NCI-H82 (cell line): ENCODE measurements around the gene ANKRD6.

Experiments used
- DNase-seq: peaks from one replicate; lab custom pipeline; 2025; lab: John Stamatoyannopoulos, UW

ANKRD6 gene

DNA sequence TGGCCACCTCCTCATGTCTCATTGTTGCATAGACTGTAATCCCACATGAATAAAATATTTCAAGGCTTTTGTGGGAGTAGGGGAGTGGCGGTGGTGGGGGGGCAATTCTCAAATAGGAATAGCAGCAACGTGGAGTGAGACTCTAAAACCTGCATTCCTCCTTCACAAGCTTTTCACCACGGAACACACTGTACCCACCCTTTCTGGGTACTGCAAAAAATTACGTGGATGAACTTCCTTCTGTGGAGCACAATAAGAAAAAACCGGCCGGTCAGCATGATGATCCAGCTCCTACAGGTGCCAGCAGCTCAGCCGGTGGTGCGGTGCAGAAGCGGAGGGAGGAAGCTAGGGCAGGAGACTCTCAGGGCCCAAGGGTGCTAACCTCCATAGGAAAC, 19.9 kb upstream of the ANKRD6 start:
- DNase-seq = no peak

DNA sequence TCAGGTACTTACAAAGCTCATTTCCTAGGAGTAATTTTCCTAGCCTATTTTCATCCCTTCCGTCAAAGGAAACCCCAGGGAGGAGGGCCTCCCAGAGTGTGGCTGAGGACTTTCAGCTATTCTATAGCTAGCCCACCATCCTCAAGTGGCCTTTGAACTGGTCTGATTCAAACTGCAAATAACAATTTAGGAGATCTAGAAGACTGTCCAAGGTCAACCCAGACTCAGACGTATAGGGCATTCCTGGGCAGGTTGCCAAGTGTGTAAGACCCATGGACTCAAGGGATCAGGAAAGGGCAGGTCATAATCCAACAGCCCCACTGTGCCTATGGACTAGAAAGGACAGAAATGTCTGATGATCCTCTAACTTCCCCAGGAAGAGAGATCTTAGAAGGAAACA, 18.7 kb upstream of the ANKRD6 start:
- DNase-seq = peak; percentile 9

DNA sequence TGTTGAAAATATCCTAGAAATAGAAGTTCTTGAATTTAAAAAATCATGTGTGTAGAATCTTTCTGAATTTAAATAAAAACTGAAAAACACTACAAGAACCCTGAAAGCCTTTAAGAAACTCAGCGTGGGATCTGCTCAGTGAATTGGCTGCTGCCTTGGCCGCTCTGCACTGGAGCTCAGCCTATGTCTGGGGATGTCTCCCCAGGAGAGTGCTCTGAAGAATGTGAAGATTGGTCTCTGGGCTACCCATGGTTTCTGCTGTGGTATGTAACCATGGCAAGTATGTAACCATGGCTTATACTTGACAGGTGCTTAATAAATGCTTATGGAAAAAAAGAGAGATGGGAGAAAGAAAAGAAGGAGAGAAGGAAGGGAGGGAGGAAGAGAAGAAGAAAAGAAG, 17.8 kb upstream of the ANKRD6 start:
- no peak for DNase-seq

DNA sequence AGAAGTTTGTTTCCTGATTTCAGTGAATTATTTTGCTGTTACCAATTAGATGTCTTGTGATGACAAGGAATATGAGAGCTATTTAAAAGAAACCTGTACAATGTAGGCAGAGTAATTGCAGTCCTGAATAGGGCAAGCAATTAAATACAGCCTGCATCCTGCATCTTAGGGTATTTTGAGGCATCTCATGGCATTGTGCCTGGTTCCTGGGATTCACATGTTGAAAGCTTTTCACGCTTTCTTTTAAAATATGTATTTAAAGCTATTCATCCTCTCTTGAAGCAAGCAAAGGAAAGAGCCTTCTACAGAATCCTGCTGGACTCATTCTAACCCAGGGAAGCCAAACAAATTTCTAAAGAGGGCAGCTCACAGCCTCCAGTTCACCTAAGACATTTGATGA, 16.2 kb upstream of the ANKRD6 start:
- DNase-seq = no peak

DNA sequence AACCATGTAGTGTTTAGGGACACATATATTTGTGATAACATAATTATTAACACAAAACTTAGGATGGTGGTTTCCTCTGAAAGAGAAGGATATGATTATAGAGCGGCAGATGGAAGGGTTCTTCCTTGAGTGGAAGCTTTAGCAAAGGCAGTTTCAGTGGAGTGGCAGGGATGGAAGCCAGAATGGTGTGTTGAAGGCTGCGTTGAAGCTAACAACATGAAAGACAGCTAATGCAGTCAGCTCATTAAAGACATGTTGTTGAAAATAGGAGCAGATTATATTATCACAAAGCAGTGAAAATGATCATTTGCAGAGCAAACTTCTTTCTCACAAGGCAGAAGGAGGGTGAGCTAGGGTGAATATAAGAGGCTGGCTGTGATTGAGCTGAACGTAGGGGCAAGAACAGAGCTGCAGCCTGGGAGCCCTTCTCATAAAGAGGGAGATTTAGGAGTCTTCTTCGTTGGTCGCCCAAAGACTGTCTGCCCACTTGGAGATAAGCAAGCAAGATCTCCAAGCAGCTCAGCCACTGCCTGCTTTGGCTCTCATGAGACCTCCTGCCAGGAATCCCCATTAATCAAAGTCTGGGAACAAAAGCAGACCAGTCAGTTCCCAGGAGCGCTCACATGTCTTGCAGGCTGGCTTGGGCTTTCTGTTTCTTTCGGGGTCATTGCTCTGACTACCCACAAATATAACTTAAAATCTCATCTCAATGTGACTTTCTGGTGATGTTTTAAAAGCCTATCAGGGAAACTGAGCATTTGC, 2.6 kb upstream of the ANKRD6 start:
- peak; percentile 32 for DNase-seq

DNA sequence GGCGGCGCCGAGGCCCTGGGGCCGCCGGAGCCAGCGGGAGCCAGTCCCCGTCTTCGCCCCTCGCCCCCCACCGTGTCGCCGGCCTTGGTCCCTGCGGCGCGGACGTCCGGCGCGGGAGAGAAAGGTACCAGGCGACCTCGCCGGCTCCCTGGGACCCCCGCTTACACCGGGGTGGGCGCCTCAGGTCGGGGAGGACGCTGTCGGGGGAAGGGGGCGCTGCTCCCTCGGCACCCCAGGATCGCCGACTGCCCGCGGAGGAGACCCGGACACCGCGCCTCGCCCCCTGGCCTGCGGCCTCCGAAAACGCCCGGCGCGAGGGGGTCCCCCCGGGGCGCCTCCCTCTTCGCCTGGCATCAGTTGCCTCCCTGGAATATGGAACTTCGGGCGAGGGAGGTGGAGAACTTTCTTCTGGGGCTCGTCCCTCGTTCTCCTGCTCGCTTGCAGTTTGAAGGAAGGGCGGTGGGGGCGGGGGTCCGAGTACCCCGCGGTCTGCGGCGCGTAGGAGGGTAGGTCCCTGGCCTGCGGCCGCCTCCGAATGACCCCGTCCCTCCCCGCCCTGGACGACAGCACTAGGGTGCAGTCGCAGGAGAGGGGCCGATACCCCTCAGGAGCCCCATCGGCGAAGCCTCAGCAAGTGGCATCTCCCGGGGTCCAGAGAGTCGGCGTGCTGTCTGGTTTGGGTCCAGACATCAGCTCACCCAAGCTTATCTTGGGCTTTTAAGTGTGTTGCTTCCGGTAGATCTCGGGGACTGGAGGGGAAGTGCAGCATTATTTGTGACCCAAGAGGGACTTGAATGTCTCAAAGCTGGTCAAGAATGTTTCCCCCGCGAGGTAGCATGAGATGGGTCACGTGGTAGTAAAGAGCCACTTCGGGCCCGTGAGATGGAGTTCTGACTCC, 549 bp downstream of the ANKRD6 start:
- DNase-seq = peak; percentile 53

DNA sequence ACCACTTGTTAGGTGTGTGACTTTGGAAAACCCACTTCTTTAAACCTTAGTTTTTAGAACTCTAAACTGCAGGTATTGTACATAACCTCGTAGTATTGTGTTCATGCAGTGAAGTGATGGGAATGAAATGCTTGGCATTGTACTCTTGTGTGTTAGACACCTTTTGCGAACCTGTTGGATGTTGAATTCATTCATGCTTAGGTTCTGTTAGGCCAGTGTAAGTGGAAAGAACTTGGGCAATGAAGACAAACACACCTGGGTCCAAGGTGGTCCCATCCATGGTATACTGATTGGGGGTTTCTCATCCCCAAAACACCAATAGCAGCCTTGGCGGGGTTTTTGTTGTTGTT, 1.2 kb downstream of the ANKRD6 start:
- DNase-seq = no peak

DNA sequence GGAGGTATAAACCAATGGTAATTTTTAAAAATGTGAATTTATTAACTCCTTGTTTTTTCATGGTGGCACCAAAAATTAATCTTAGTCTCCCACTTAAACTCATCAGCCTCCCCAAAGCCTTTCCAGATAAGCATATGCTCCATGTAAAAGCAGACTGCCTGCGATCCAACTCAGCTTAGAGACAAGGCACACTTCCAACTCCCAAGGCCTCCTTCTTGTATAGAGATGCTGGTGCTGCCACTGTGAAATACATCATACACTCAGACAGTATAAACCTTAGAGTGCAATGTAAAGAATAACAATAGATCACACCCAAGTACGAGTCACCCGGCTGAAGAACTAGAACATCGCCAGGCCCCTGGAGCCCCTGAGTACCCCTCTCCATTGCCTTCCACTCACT, 2.0 kb downstream of the ANKRD6 start:
- peak; percentile 13 for DNase-seq

DNA sequence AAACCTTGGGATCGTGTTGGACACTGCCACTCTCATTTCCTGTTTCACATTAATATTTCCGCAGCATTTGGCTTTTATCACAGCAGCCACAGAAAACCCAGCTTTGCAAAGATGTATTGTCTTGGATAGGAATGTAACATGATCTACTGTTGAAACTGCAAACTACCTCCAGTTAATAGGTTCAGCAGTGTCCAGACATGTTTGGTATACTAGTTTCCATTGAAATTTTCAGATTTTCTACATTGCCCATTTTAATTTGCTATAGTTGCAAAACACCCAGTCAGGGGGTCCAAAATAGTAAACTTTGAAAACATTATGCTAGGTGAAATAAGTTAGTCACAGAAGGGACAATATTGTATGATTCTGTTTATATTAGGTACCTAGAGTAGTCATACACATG, 3.3 kb downstream of the ANKRD6 start:
- no peak for DNase-seq

DNA sequence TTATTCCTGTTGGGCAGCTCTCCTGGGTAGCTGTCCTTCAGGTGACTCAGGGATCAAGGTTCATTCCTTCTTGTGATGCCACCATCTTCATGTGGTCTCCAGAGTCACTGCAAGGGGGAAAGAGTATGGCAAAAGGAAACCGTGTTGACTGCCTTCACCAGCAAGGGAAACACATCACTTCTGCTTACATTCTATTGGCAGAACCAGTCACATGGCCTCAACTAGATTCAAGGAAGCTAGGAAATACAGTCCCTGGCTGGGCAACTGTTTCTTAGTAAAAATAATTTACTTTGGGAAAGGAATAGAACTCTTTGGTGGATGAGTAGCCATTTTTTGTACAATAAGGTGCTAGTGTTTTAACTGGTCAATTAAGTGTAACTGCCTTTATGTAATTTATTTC, 5.3 kb downstream of the ANKRD6 start:
- no peak for DNase-seq

DNA sequence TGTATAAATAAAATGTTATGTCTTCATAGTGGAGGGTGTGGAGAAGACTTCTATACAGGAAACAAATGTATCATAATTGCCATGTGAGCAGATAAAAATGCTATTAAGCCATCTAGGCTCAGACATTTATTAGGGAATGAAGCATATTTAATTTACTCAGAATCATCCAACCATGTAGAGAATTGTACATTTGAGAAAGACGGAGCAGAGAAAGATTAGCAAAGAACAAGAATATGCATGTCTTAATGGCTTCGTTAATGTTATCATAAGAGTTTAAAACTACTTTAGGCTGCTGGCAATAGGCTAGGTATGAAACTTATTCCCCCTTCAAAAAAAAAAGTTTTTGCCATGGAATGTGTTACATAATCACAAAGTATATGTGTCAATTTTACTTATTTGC, 6.1 kb downstream of the ANKRD6 start:
- no peak for DNase-seq

DNA sequence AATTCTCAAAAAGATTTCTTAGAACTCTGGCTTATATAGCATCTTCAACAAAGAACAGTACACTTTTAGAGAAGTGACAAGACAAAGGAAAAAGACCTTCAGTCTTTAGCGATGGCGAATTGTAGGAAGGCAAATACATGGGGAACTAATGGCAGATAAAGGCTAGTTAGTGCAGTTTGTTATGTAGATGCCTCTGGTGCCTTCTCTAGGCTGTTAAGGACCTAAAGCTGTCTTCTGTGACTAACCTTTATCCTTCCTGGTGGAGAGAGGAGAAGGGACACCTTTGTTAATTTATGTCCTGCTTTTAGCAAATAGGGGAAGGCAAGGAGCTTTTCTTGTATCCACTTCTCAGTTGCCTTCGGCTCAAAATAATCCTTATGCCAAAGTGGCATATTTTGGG, 7.2 kb downstream of the ANKRD6 start:
- DNase-seq = no peak

DNA sequence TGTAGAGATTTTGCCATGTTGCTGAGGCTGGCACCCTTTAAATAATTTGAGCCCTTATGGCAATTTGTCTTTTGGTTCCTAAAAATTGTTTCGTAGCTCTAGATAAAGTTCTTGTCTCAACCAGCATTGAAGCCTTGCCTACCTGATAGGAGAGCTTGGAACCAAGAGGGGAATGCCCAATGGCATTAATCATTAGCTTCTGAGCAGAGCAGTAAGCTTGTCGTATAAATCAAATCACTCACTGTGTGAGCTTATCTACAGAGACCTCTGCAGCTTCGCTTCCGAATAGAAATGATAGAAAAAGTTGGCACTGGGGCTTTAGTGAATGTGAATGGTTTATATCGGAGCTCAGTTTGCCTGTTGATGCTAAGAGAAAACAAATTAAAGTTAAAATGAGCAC, 10.7 kb downstream of the ANKRD6 start:
- peak; percentile 61 for DNase-seq

DNA sequence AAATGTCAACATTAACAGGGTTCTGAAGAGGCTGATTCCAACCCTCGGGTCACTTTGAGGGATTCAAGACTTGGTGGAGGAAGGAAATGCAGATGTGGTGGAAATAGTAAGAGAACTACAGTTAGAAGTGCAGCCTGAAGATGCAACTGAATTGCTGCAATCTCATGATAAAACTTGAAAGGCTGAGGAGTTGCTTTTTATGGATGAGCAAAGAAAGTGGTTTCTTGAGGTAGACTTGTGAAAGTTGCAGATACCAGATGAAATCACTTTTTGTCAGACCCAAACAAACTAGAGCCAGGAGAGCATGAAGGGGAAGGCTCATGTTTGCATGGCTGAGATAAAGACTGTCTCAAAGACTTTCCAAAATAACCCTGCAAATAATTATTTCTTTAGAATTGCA, 16.2 kb downstream of the ANKRD6 start:
- no peak for DNase-seq

DNA sequence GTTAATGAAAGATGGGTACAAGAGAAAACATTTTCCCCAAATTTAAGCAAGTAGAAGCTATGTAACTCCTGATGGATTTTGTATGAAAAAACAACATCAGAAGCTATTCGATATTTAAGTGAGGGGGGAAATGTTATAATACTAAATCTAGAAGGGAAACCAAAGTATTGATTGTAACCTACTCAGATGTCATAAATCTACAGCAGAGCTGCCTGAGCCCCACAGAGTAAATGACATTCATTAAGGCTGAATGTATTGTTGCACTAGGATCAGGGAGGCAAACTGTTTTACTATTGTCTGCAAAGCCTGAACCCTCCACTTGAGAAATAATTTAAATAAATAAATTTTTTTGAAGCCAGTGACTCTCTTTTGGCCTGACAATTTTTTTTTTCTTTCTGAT, 19.3 kb downstream of the ANKRD6 start:
- no peak for DNase-seq

DNA sequence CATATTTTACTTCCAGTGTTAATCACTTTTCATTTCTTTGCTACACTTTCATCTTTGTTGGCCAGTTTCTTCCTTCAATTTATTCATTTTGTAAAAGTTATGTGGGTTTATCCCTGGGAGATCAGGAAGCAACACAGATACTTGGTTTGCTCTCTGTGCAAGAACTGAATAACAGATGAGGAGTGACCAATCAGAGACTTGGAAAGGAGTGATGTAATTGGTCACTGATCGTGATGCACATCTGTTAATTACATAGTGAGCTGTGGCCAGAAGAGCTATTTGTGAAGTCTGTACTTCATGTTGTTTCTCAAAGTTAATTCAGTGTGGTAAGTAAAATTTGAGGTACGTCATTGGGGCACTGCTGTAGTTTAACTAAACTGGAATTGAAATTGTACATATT, 21.3 kb downstream of the ANKRD6 start:
- DNase-seq = no peak

DNA sequence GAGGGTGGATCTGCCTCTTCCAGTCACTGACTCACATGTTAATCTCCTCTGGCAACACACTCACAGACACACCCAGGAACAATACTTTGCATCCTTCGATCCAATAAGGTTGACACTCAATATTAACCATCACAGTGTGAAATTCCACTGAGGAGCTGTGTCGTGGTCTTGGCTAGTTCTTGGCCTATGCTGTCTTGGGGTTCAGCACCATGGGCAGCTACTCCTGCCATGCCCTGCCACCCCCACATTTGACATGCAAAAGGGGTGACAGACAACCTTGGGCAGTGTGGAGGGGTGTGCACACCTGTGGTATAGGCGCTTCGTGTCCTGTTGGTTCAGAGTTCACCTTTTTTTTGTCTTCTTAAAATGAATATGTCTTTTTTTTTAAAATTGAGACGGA, 25.8 kb downstream of the ANKRD6 start:
- DNase-seq = no peak

DNA sequence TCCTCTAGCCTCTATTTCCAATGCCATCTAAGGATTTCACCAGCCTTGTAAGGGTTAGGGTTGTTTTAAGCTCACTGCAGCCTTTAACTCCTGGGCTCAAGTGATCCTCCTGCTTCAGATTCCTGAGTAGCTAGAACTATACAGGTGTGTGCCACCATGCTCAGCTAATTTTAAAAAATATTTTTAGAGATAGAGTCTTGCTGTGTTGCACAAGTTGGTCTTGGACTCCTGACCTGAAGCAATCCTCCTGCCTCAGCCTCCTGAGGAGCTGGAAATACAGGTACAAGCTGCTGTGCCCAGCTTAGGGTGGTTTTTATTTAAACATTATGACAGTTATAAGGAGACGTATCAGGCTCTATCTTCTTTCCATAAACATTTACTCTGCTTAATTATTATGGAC, 26.5 kb downstream of the ANKRD6 start:
- no peak for DNase-seq

DNA sequence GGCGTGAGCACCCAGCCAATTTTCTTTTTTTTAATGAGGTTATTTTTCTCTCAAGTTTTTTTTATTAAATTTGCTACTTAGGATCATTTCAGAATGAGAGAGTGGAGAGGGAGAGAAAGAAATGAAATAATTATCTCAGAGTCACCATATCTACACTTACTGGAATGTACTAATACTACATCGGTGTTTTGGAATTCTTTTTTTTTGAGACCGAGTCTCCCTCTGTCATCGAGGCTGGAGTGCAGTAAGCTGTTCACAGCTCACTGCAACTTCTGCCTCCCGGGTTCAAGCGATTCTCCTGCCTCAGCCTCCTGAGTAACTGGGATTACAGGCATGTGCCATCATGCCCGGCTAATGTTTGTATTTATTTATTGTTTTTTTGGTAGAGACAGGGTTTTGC, 27.8 kb downstream of the ANKRD6 start:
- no peak for DNase-seq

DNA sequence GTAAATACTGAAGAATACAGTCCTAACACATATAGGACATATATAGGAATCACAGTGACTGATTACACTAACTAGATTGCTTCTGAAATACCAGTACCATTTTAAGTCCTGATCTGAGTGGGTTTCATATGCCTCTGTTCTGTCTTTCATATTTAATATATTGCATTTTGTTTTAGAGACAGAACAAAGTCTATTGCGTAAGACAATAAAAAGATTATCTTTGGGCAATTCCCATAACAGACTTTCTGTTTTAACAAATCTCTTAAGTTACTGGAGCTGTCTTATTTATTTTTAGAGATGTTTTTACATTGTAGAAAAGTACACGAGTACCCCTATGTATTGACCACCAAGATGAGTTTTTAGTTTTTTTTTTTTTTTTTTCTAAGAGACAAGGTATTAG, 29.6 kb downstream of the ANKRD6 start:
- DNase-seq = no peak

DNA sequence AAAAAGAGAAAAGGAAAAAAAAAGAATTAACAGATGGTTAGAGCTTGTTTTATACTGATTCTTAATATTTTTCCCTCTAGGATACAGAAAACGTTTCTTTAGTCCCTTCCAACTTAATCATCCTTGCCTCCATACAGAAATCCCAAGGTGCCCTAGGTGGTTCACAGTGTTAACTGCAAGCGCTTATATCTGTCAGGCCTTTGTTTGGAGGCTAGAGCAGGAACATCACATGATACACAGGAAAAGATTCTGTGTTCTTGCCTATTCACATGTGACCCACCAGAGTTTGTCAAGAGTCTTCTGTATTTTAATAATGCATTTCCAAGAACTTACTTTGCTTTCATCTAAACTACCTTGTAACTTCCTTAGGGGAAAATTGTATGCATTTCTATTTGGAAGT, 31.3 kb downstream of the ANKRD6 start:
- DNase-seq = no peak

DNA sequence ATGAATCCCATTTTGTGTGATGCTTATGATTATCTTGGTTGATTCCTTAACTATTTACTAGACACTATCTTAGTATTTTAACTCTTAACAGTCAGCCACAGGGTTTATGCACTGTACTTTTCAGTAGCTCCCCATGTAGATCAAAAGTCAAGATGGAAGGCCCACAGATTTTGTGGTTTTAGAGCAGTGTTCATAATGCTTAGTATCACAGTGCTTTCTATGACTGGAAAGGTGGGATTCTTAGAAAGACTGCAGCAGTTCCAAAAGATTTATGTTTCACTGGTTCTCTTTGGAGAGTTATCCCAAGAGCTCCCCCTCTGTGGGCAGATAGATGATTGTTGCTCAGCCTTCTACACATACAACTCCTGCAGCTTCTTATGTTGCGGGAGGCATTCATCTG, 34.5 kb downstream of the ANKRD6 start:
- no peak for DNase-seq

DNA sequence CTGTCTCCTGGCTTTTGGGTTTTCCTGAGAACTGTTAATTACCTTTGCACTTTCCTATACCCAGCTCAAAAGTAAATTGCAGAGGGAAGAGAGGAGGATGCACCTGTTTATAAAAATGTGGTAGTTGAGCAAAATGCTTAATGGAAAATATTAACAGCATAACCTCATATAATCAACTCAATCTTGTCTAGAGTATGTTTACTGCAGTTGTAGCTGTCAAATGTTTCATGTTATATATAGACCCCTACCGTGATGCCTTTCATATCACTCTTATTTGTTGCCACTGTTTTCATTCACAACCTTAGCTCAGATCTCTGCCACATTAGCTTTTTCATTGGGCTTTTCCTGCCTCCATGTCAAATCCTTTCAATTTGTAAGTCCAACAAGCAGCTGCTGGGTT, 36.0 kb downstream of the ANKRD6 start:
- DNase-seq = no peak
